DOHH2 (cell line): ENCODE data around the gene PRKN.
A peak's percentile ranks its signal among the peaks of the same experiment; 100 is the strongest.

Experiments
- CTCF ChIP-seq: fragments of 200-600 bp; sonication (generic); IDR thresholded peaks from one replicate; pipeline ENCODE4 v1.5.1; 2014; ENCODE audit warnings: antibody characterized with exemption, mild to moderate bottlenecking, low read depth, low read length; ENCODE audit not compliant: poor library complexity, severe bottlenecking
- EZH2phosphoT487 ChIP-seq: fragments of 200-600 bp; sonication (generic); IDR thresholded peaks from 2 replicates; pipeline ENCODE4 v1.6.1; 2017; ENCODE audit warnings: borderline replicate concordance, mild to moderate bottlenecking, antibody characterized with exemption, low read length, moderate library complexity, mixed read lengths

GRCh38 chr6:161418463-161418945 is 1309.1 kb downstream of the PRKN start:
- TF ChIP-seq CTCF = peak; percentile 75
- TF ChIP-seq EZH2phosphoT487 = no peak
